Pancreas (tissue), 10 donors: ENCODE data around the gene MISP. TPM values are rescaled to one million over a fixed set of nuclear protein-coding genes. Genes with fewer than 3 reads are reported as not detected.

Experiments
- ATAC-seq, 4 donors: fragments of 200-7000 bp; cut with Tn5 transposase; one replicate each; pipeline versions ENCODE4 v1.8.0 to v1.9.1; 2020; ENCODE audit warnings: mild to moderate bottlenecking in 4 of 4, moderate library complexity in 4 of 4
- DNase-seq, 6 donors: peaks; one replicate each; pipeline ENCODE4 v3.0.0-alpha.2; 2020
- FAIRE-seq: peaks from 2 replicates; lab custom pipeline; 2012; peaks lifted over from hg19 to GRCh38; lab: Jason Lieb, UNC
- H3K27ac ChIP-seq, 4 donors: fragments of 200-600 bp; sonication (generic); 1 replicate in 3 of 4; 2 replicates in 1 of 4; pipeline versions ENCODE4 v1.5.0 to v1.8.0; 2020
- H3K27me3 ChIP-seq, 4 donors: fragments of 200-600 bp; one replicate each; pipeline ENCODE4 v1.8.0; 2021
- H3K36me3 ChIP-seq, 3 donors: fragments of 200-600 bp; sonication (generic) in 1 of 3; one replicate each; pipeline versions ENCODE4 v1.5.0 to v1.8.0; 2020 to 2021
- H3K4me1 ChIP-seq, 3 donors: fragments of 200-600 bp; one replicate each; pipeline ENCODE4 v1.8.0; 2021
- H3K4me3 ChIP-seq, 4 donors: fragments of 200-600 bp; sonication (generic) in 2 of 4; one replicate each; pipeline versions ENCODE4 v1.5.0 to v1.8.0; 2020 to 2021
- H3K9me3 ChIP-seq, 4 donors: fragments of 200-600 bp; one replicate each; pipeline ENCODE4 v1.8.0; 2021
- CTCF ChIP-seq, 4 donors: fragments of 200-600 bp; sonication (generic) in 3 of 4; IDR thresholded peaks; one replicate each; pipeline versions ENCODE4 v1.5.0 to v1.8.0; 2021; ENCODE audit warnings: antibody characterized with exemption in 4 of 4
- WGBS, 2 donors: extraction: QIAGEN DNeasy Blood & Tissue Kit; methylation state at CpG; one replicate each; pipeline ENCODE4 v1.1.7; 2013; 5-methylcytosine and 5-hydroxymethylcytosine counted together
- intact Hi-C, 3 donors: fragments of 100-400 bp; cut with DNase I; formaldehyde crosslinking; loops; one replicate each; pipeline versions ENCODE4 v1.11.1 to v1.14.2; 2022
- polyA plus RNA-seq, 2 donors: library from polyadenylated mRNA; stranded (reverse); fragments of 200-250 nt; gene quantifications; one replicate each; pipeline ENCODE4 v1.2.3, GENCODE V29; 2013
- total RNA-seq, 6 donors: library from RNA; stranded (reverse); fragmentation: NEBNext Ultra II Directional in 4 of 6; extraction: Animal tissue kit (Norgen Biotek cat#: 25700) in 4 of 6; gene quantifications; one replicate each; pipeline versions ENCODE4 v1.2.1 to v1.2.4, GENCODE V29; 2021 to 2023
- donor health status: healthy with polysubstance abuse.
- donor health status: DM: no; HTN: no; CAD: no; lungs with moderate emphysema.
- donor health status: DM: no; HTN: no; CAD: no.
- donor health status: control.
- donor health status: control.
- donor health status: Bipolar disorder and iron deficiency.
- donor health status: DM: yes; HTN: yes; CAD: no.
- donor health status: DM: no; HTN: no; CAD: no.
- donor health status: DM: no; HTN: no; CAD: no.
- donor health status: DM: yes; HTN: yes; CAD: no.

MISP gene
- total and polyA plus RNA-seq, 8 donors, result 0.63 to 7.5 (median 1.3) TPM

GRCh38 chr19:729965-730668 lies 20.8 kb upstream of the MISP start:
- DNase-seq, result no peak
- 45 to 62% methylated on average over 14 of the region's 14 CpGs for WGBS, 2 donors
- no peak overlapping the region for H3K27ac ChIP-seq
- H3K36me3 ChIP-seq, result no peaks in the 10 kb centered on the region
- no peak overlapping the region for H3K4me3 ChIP-seq
- no peaks in the 10 kb centered on the region for H3K27me3 ChIP-seq
- FAIRE-seq, result no peak
- intact Hi-C loops, result loop anchor here in 2 of 3 donors (5.0 to 10.0 kb wide), 2 partner anchors 63 to 65 kb away; partner anchors contain the start of gene RNF126 (in 1 of the 2)
- ATAC-seq, result no peak
- H3K9me3 ChIP-seq, result no peaks in the 10 kb centered on the region
- H3K4me1 ChIP-seq, result no peaks in the 10 kb centered on the region
- TF ChIP-seq CTCF (IDR thresholded peaks at IDR 0.05), result no peak

GRCh38 chr19:731000-731399 lies 19.9 kb upstream of the MISP start:
- no peaks in the 10 kb centered on the region for H3K9me3 ChIP-seq
- TF ChIP-seq CTCF (IDR thresholded peaks at IDR 0.05), result no peak
- intact Hi-C loops, result loop anchor here in 2 of 3 donors (5.0 to 10.0 kb wide), 2 partner anchors 64 to 66 kb away; partner anchors contain the start of gene RNF126 (in 1 of the 2)
- no peaks in the 10 kb centered on the region for H3K4me1 ChIP-seq
- no peak overlapping the region for H3K4me3 ChIP-seq
- DNase-seq, result no peak
- FAIRE-seq, result no peak
- WGBS, 2 donors, result 80 to 94% methylated on average over 16 of the region's 16 CpGs
- ATAC-seq, result no peak
- H3K27me3 ChIP-seq, result no peaks in the 10 kb centered on the region
- no peaks in the 10 kb centered on the region for H3K36me3 ChIP-seq
- H3K27ac ChIP-seq, result no peak overlapping the region

GRCh38 chr19:732148-733069 lies 18.5 kb upstream of the MISP start:
- Histone ChIP-seq H3K4me3 (no peak overlapping the region), H3K36me3 (no peaks in the 10 kb centered on the region), H3K9me3 (no peaks in the 10 kb centered on the region), H3K27ac (no peak overlapping the region), H3K4me1 (no peaks in the 10 kb centered on the region), H3K27me3 (no peaks in the 10 kb centered on the region)
- no peak for TF ChIP-seq CTCF (IDR thresholded peaks at IDR 0.05)
- intact Hi-C loops, result loop anchor here in 2 of 3 donors (5.0 to 10.0 kb wide), 2 partner anchors 65 to 68 kb away; partner anchors contain the start of gene RNF126 (in 1 of the 2)
- FAIRE-seq (no peak), ATAC-seq (no peak), DNase-seq (no peak)
- 65 to 81% methylated on average over 24 of the region's 24 CpGs for WGBS, 2 donors

- Histone ChIP-seq H3K4me3 (no peak overlapping the region), H3K27ac (no peak overlapping the region), H3K27me3 (no peaks in the 10 kb centered on the region), H3K36me3 (no peaks in the 10 kb centered on the region), H3K9me3 (no peaks in the 10 kb centered on the region), H3K4me1 (no peaks in the 10 kb centered on the region)
- ATAC-seq (no peak), DNase-seq (no peak), FAIRE-seq (no peak)
- intact Hi-C loops, result loop anchor here in 2 of 3 donors (5.0 to 10.0 kb wide), 2 partner anchors 67 to 70 kb away; partner anchors contain the start of gene RNF126 (in 1 of the 2)
- WGBS, 2 donors, result 57 to 61% methylated on average over 13 of the region's 13 CpGs
- TF ChIP-seq CTCF (IDR thresholded peaks at IDR 0.05), result no peak
Observed at GRCh38 chr19:734716-735115, 16.2 kb upstream of the MISP start.
